IMR-90 (cell line): ENCODE results near the gene PPP1R13L. TPM values are rescaled to one million over a fixed set of nuclear protein-coding genes. Genes with fewer than 3 reads are reported as not detected.

Experiments used
- ATAC-seq: fragments of 200-7000 bp; cut with Tn5 transposase; 2 replicates; pipeline ENCODE4 v1.9.1; 2020; ENCODE audit warnings: low read depth, mild to moderate bottlenecking, moderate library complexity
- BruUV-seq: library from RNA; stranded (reverse); fragments of 400-500 nt; replicated peaks from 2 replicates; lab custom pipeline; 2021; lab: Mats Ljungman, UMichigan
- CTCF ChIA-PET: fragments of 300-600 bp; formaldehyde crosslinking; extraction: SDS; loops from one replicate; lab custom pipeline; 2021; ENCODE audit warnings: antibody characterized with exemption; lab: Yijun Ruan, JAX
- POLR2A ChIA-PET: fragments of 300-600 bp; sonication (Branson Sonifier 250); formaldehyde crosslinking; loops from one replicate; lab custom pipeline; 2022; ENCODE audit warnings: antibody characterized with exemption; ENCODE audit not compliant: unreplicated experiment; lab: Charles Lee
- DNase-seq: peaks from one replicate; pipeline ENCODE4 v3.0.0; 2013
- H2AFZ ChIP-seq: replicated peaks from 2 replicates; pipeline ENCODE3; 2013; ENCODE audit warnings: low read length, mild to moderate bottlenecking; ENCODE audit not compliant: poor library complexity
- H2AK5ac ChIP-seq: 2 replicates; pipeline ENCODE4 v1.6.1; 2013; ENCODE audit warnings: low read depth, low read length, inconsistent platforms
- H2AK9ac ChIP-seq: replicated peaks from 2 replicates; pipeline ENCODE3; 2013; ENCODE audit warnings: mild to moderate bottlenecking, low read depth, low read length, moderate library complexity; ENCODE audit not compliant: poor library complexity
- H2BK120ac ChIP-seq: 2 replicates; pipeline ENCODE4 v1.6.1; 2013; ENCODE audit warnings: low read depth, low read length, inconsistent platforms
- H2BK15ac ChIP-seq: 3 replicates; pipeline ENCODE4 v1.6.1; 2013; ENCODE audit warnings: low read depth, low read length, inconsistent platforms
- H2BK20ac ChIP-seq: 2 replicates; pipeline ENCODE4 v1.6.1; 2013; ENCODE audit warnings: low read depth, mild to moderate bottlenecking, inconsistent platforms, low read length, moderate library complexity
- H2BK5ac ChIP-seq: 2 replicates; pipeline ENCODE4 v1.6.1; 2013; ENCODE audit warnings: mild to moderate bottlenecking, low read depth, low read length, inconsistent platforms; ENCODE audit not compliant: poor library complexity, severe bottlenecking
- H3K14ac ChIP-seq: replicated peaks from 2 replicates; pipeline ENCODE4 v1.6.1; 2013; ENCODE audit warnings: low read depth, low read length, inconsistent platforms
- H3K18ac ChIP-seq: 2 replicates; pipeline ENCODE4 v1.6.1; 2013; ENCODE audit warnings: low read depth, low read length, control low read depth
- H3K23ac ChIP-seq: 2 replicates; pipeline ENCODE4 v1.6.1; 2013; ENCODE audit warnings: low read depth, low read length, inconsistent platforms
- H3K27ac ChIP-seq: 2 replicates; pipeline ENCODE4 v1.5.1; 2013; ENCODE audit warnings: mild to moderate bottlenecking, control low read depth, low read length; ENCODE audit not compliant: insufficient read depth
- H3K27me3 ChIP-seq: 2 replicates; pipeline ENCODE4 v1.6.1; 2013; ENCODE audit warnings: low read length; ENCODE audit not compliant: control insufficient read depth, insufficient read depth
- H3K36me3 ChIP-seq: 2 replicates; pipeline ENCODE4 v1.6.1; 2013; ENCODE audit warnings: low read length, mixed read lengths; ENCODE audit not compliant: control insufficient read depth, insufficient read depth
- H3K4ac ChIP-seq: 2 replicates; pipeline ENCODE4 v1.6.1; 2013; ENCODE audit warnings: low read depth, low read length, inconsistent platforms
- H3K4me1 ChIP-seq: 2 replicates; pipeline ENCODE4 v1.6.1; 2013; ENCODE audit warnings: low read length, mixed read lengths; ENCODE audit not compliant: control insufficient read depth, insufficient read depth
- H3K4me2 ChIP-seq: 2 replicates; pipeline ENCODE4 v1.6.1; 2013; ENCODE audit warnings: low read depth, mild to moderate bottlenecking, control low read depth, low read length, moderate library complexity
- H3K4me3 ChIP-seq: 2 replicates; pipeline ENCODE4 v1.5.1; 2013; ENCODE audit warnings: low read depth, mild to moderate bottlenecking, control low read depth, low read length, moderate library complexity; ENCODE audit not compliant: insufficient read depth
- H3K56ac ChIP-seq: 2 replicates; pipeline ENCODE4 v1.6.1; 2013; ENCODE audit warnings: low read length, inconsistent platforms; ENCODE audit not compliant: insufficient read depth; ENCODE audit errors: extremely low read depth
- H3K79me1 ChIP-seq, 2 experiments: 2 replicates each; pipeline ENCODE4 v1.6.1; 2013; ENCODE audit warnings: low read length in 2 of 2, inconsistent platforms in 1 of 2, low read depth in 1 of 2
- H3K9ac ChIP-seq: 2 replicates; pipeline ENCODE4 v1.6.1; 2013; ENCODE audit warnings: low read depth, low read length, control low read depth
- H3K9me1 ChIP-seq: 2 replicates; pipeline ENCODE4 v1.6.1; 2013; ENCODE audit warnings: low read length, inconsistent platforms; ENCODE audit not compliant: insufficient read depth
- H3K9me3 ChIP-seq: 2 replicates; pipeline ENCODE4 v1.6.1; 2013; ENCODE audit warnings: low read length; ENCODE audit not compliant: control insufficient read depth, insufficient read depth
- H4K20me1 ChIP-seq: 2 replicates; pipeline ENCODE4 v1.6.1; 2013; ENCODE audit warnings: low read length, inconsistent platforms; ENCODE audit not compliant: insufficient read depth
- H4K5ac ChIP-seq: 2 replicates; pipeline ENCODE4 v1.6.1; 2013; ENCODE audit warnings: mild to moderate bottlenecking, low read depth, low read length, control low read depth
- H4K8ac ChIP-seq, 2 experiments: 2 replicates each; pipeline ENCODE4 v1.6.1; 2013; ENCODE audit warnings: low read depth in 2 of 2, low read length in 2 of 2, control low read depth in 1 of 2, inconsistent platforms in 1 of 2
- H4K91ac ChIP-seq: 2 replicates; pipeline ENCODE4 v1.6.1; 2013; ENCODE audit warnings: low read depth, low read length, inconsistent platforms; ENCODE audit not compliant: insufficient read depth
- BHLHE40 ChIP-seq: fragments of 150-350 bp; IDR thresholded peaks from 2 replicates; pipeline ENCODE4 v1.6.1; 2016; ENCODE audit warnings: mild to moderate bottlenecking, low read depth, low read length
- CEBPB ChIP-seq: IDR thresholded peaks from 2 replicates; pipeline ENCODE4 v1.6.1; 2012; ENCODE audit warnings: low read depth, low read length, improper control_type of control experiment
- CHD1 ChIP-seq: IDR thresholded peaks from 2 replicates; pipeline ENCODE4 v1.6.1; 2012; ENCODE audit warnings: low read depth, low read length, improper control_type of control experiment
- CTCF ChIP-seq: conservative IDR thresholded peaks from 2 replicates; pipeline ENCODE4 v1.5.1; 2012; ENCODE audit warnings: mild to moderate bottlenecking, low read depth, low read length, improper control_type of control experiment
- ELK1 ChIP-seq: fragments of 150-350 bp; IDR thresholded peaks from 2 replicates; pipeline ENCODE4 v1.6.1; 2016; ENCODE audit warnings: low read depth, mild to moderate bottlenecking, low read length, moderate library complexity, borderline replicate concordance
- FOS ChIP-seq: fragments of 150-350 bp; IDR thresholded peaks from 2 replicates; pipeline ENCODE4 v1.6.1; 2016; ENCODE audit warnings: low read depth, low read length
- MAFK ChIP-seq: IDR thresholded peaks from 2 replicates; pipeline ENCODE4 v1.6.1; 2012; ENCODE audit warnings: low read depth, low read length, improper control_type of control experiment
- MAZ ChIP-seq: IDR thresholded peaks from 2 replicates; pipeline ENCODE4 v1.6.1; 2012; ENCODE audit warnings: low read depth, mild to moderate bottlenecking, low read length, improper control_type of control experiment, moderate library complexity, borderline replicate concordance
- MXI1 ChIP-seq: IDR thresholded peaks from 2 replicates; pipeline ENCODE4 v1.6.1; 2012; ENCODE audit warnings: low read depth, mild to moderate bottlenecking, low read length, moderate library complexity, borderline replicate concordance
- NFE2L2 ChIP-seq: fragments of 150-350 bp; IDR thresholded peaks from 2 replicates; pipeline ENCODE4 v1.6.1; 2016; ENCODE audit warnings: low read depth, mild to moderate bottlenecking, low read length
- POLR2A ChIP-seq: IDR thresholded peaks from 2 replicates; pipeline ENCODE4 v1.6.1; 2012; ENCODE audit warnings: mild to moderate bottlenecking, low read depth, low read length
- RAD21 ChIP-seq: IDR thresholded peaks from 2 replicates; pipeline ENCODE4 v1.6.1; 2012; ENCODE audit warnings: low read length, improper control_type of control experiment
- RCOR1 ChIP-seq: IDR thresholded peaks from 2 replicates; pipeline ENCODE4 v1.6.1; 2012; ENCODE audit warnings: mild to moderate bottlenecking, low read length, improper control_type of control experiment; ENCODE audit not compliant: insufficient replicate concordance
- RFX5 ChIP-seq: IDR thresholded peaks from 2 replicates; pipeline ENCODE4 v1.8.0; 2012; ENCODE audit warnings: low read depth, mild to moderate bottlenecking, low read length, moderate library complexity
- SMC3 ChIP-seq: fragments of 150-350 bp; IDR thresholded peaks from 2 replicates; pipeline ENCODE4 v1.6.1; 2016; ENCODE audit warnings: low read depth, mild to moderate bottlenecking, antibody characterized with exemption, low read length, moderate library complexity
- USF2 ChIP-seq: fragments of 150-350 bp; IDR thresholded peaks from 2 replicates; pipeline ENCODE4 v1.6.1; 2017; ENCODE audit warnings: mild to moderate bottlenecking, antibody characterized with exemption, low read length, low read depth
- WGBS, 2 experiments: methylation state at CpG; one replicate each; pipeline versions ENCODE4 v1.1.5 to v1.1.7; 2013; ENCODE audit warnings: missing lambda C conversion rate in 2 of 2; ENCODE audit not compliant: insufficient read length in 1 of 2; ENCODE audit errors: extremely low coverage in 2 of 2; 5-methylcytosine and 5-hydroxymethylcytosine counted together
- dilution Hi-C: fragments of 300-500 bp; cut with HindIII; formaldehyde crosslinking; loops from one replicate; pipeline ENCODE4 v1.14.3; 2018; ENCODE audit warnings: low sequenced_read_pairs; ENCODE audit not compliant: unreplicated experiment
- in situ Hi-C: fragments of 300-500 bp; cut with MboI; formaldehyde crosslinking; loops from 3 replicates; pipeline ENCODE4 v1.14.3; 2019; ENCODE audit warnings: low sequenced_read_pairs, inconsistent platforms, mixed read lengths
- intact Hi-C: fragments of 100-400 bp; cut with micrococcal nuclease; formaldehyde crosslinking; loops from 2 replicates; pipeline ENCODE4 v1.10.0; 2022
- polyA plus RNA-seq, 3 experiments: library from polyadenylated mRNA; depleted of rRNA; stranded (reverse); fragments of >200 nt; gene quantifications; 2 replicates each; pipeline ENCODE4 v1.2.3, GENCODE V29; 2012; ENCODE audit warnings: low replicate concordance in 1 of 3
- total RNA-seq: library from RNA; depleted of rRNA; stranded (reverse); fragments of >200 nt; gene quantifications from 2 replicates; pipeline ENCODE4 v1.2.3, GENCODE V29; 2012

PPP1R13L gene
- total and polyA plus RNA-seq, 2 of the 4 experiments (the other 2 are of a cell fraction): 3.0 to 13.3 TPM

- no peak overlapping the region for H3K14ac ChIP-seq
- H3K23ac ChIP-seq: no peak overlapping the region
- no peak overlapping the region for H2BK5ac ChIP-seq
- H3K18ac ChIP-seq: no peak overlapping the region
- H3K9ac ChIP-seq: no peak overlapping the region
- peak overlapping the region; percentile 67 for H2AK9ac ChIP-seq
- no peaks in the 10 kb centered on the region; the same call in 1 of the 2 replicates for H3K36me3 ChIP-seq
- ChIA-PET CTCF (interaction anchor here (0.6 kb wide), 1 partner anchor 300 kb away, joined by 5 read pairs; no protein-coding TSS in a partner anchor), POLR2A (no interaction called here)
- no peak overlapping the region for H3K27ac ChIP-seq
- no TSS peak for BruUV-seq
- peaks cover 10 to 49% of the 10 kb centered on the region in 2 experiments; a peak in 3 of 4 replicates for H3K79me1 ChIP-seq
- peak overlapping the region; percentile 49 for H2AFZ ChIP-seq
- H2BK15ac ChIP-seq: no peak overlapping the region
- no peaks in the 10 kb centered on the region; the same call in 1 of the 2 replicates for H4K20me1 ChIP-seq
- no peak overlapping the region for H3K4ac ChIP-seq
- peak overlapping the region; percentile 47; the same call in 1 of the 2 replicates for H2AK5ac ChIP-seq
- intact Hi-C loops (no loop called here), in situ Hi-C loops (no loop called here), dilution Hi-C loops (no loop called here)
- no peak overlapping the region for H4K91ac ChIP-seq
- H2BK120ac ChIP-seq: no peak overlapping the region
- H3K4me2 ChIP-seq: no peak overlapping the region
- no peak overlapping the region for H2BK20ac ChIP-seq
- ATAC-seq (no peak), DNase-seq (no peak)
- peaks cover 3% of the 10 kb centered on the region for H3K4me1 ChIP-seq
- no peak overlapping the region for H4K8ac ChIP-seq
- no peaks in the 10 kb centered on the region for H3K27me3 ChIP-seq
- H4K5ac ChIP-seq: no peak overlapping the region
- H3K9me3 ChIP-seq: no peaks in the 10 kb centered on the region
- H3K9me1 ChIP-seq: peaks cover 6% of the 10 kb centered on the region; the same call in 1 of the 2 replicates
- no peak overlapping the region for H3K4me3 ChIP-seq
- TF ChIP-seq ELK1: no peak
- TF ChIP-seq MAFK: no peak
- no peak for TF ChIP-seq CHD1
- no peak for TF ChIP-seq POLR2A
- no peak for TF ChIP-seq SMC3
- no peak for TF ChIP-seq MAZ
- TF ChIP-seq BHLHE40: no peak
- no peak for TF ChIP-seq FOS
- no peak for TF ChIP-seq RAD21
- no peak for TF ChIP-seq CEBPB
- no peak for TF ChIP-seq NFE2L2
- no peak for TF ChIP-seq USF2
- no peak for TF ChIP-seq RCOR1
- TF ChIP-seq CTCF: no peak
- TF ChIP-seq MXI1: no peak
- no peak for TF ChIP-seq RFX5
- H3K56ac ChIP-seq: no peak overlapping the region
- no CpG with 5 or more reads among the region's 6 CpGs for WGBS, 2 experiments
Observed at GRCh38 chr19:45400192-45400591, 4.7 kb downstream of the PPP1R13L start.
